MM.1S (cell line): Measurements from ENCODE around the gene ORC4.

Experiments used
- DNase-seq: peaks from one replicate; pipeline ENCODE4 v3.0.0-alpha.2; 2015
- H2AFZ ChIP-seq: fragments of 300-600 bp; sonication (generic); 2 replicates; pipeline ENCODE4 v1.6.0; 2016; ENCODE audit warnings: antibody characterized with exemption, low read length
- H3F3A ChIP-seq: fragments of 300-600 bp; sonication (generic); 2 replicates; pipeline ENCODE4 v1.6.1; 2016; ENCODE audit warnings: mild to moderate bottlenecking, antibody characterized with exemption, low read length, moderate library complexity, mixed read lengths; ENCODE audit not compliant: insufficient read depth
- H3K27ac ChIP-seq: fragments of 300-600 bp; sonication (generic); 2 replicates; pipeline ENCODE4 v1.5.1; 2016; ENCODE audit warnings: mild to moderate bottlenecking, low read length
- H3K27me3 ChIP-seq: fragments of 300-600 bp; sonication (generic); replicated peaks from 2 replicates; pipeline ENCODE4 v1.6.0; 2016; ENCODE audit warnings: low read length; ENCODE audit not compliant: insufficient read depth
- H3K36me3 ChIP-seq: fragments of 300-600 bp; sonication (generic); replicated peaks from 2 replicates; pipeline ENCODE4 v1.6.1; 2016; ENCODE audit warnings: mild to moderate bottlenecking, low read length, mixed read lengths; ENCODE audit not compliant: insufficient read depth
- H3K4me1 ChIP-seq: fragments of 300-600 bp; sonication (generic); 2 replicates; pipeline ENCODE4 v1.6.1; 2016; ENCODE audit warnings: low read length, mixed read lengths
- H3K4me2 ChIP-seq: fragments of 300-600 bp; sonication (generic); 2 replicates; pipeline ENCODE4 v1.6.0; 2016; ENCODE audit warnings: low read depth, low read length
- H3K4me3 ChIP-seq: fragments of 300-600 bp; sonication (generic); 2 replicates; pipeline ENCODE4 v1.5.1; 2016; ENCODE audit warnings: low read length, mixed read lengths
- H3K79me2 ChIP-seq: fragments of 300-600 bp; sonication (generic); 2 replicates; pipeline ENCODE4 v1.6.1; 2016; ENCODE audit warnings: mixed run types, low read length, mixed read lengths
- H3K9ac ChIP-seq: fragments of 300-600 bp; sonication (generic); 2 replicates; pipeline ENCODE4 v1.6.1; 2016; ENCODE audit warnings: low read length, mixed read lengths
- H3K9me2 ChIP-seq: fragments of 300-600 bp; sonication (generic); replicated peaks from 2 replicates; pipeline ENCODE4 v1.6.1; 2016; ENCODE audit warnings: mild to moderate bottlenecking, low read length, mixed read lengths; ENCODE audit not compliant: insufficient read depth
- H3K9me3 ChIP-seq: fragments of 300-600 bp; sonication (generic); replicated peaks from 2 replicates; pipeline ENCODE4 v1.6.1; 2016; ENCODE audit warnings: mild to moderate bottlenecking, low read length, mixed read lengths; ENCODE audit not compliant: insufficient read depth
- H4K20me1 ChIP-seq: fragments of 300-600 bp; sonication (generic); 2 replicates; pipeline ENCODE4 v1.6.1; 2016; ENCODE audit warnings: mild to moderate bottlenecking, low read length, moderate library complexity, mixed read lengths; ENCODE audit not compliant: insufficient read depth
- CTCF ChIP-seq: fragments of 300-600 bp; sonication (generic); IDR thresholded peaks from 2 replicates; pipeline ENCODE4 v1.5.1; 2016; ENCODE audit warnings: antibody characterized with exemption, low read length, mixed read lengths
- EZH2 ChIP-seq: fragments of 300-600 bp; sonication (generic); optimal IDR thresholded peaks from 2 replicates; pipeline ENCODE3; 2017; ENCODE audit warnings: low read depth, mild to moderate bottlenecking, antibody characterized with exemption, low read length, mixed read lengths
- EZH2phosphoT487 ChIP-seq: fragments of 300-600 bp; sonication (generic); IDR thresholded peaks from 2 replicates; pipeline ENCODE4 v1.6.1; 2018; ENCODE audit warnings: antibody characterized with exemption, low read length

The ORC4 gene

GRCh38 chr2:147989102-147989501 lies 31.4 kb downstream of the ORC4 start:
- TF ChIP-seq CTCF, result no peak
- no peak for TF ChIP-seq EZH2
- TF ChIP-seq EZH2phosphoT487, result no peak
- no peak for DNase-seq
- Histone ChIP-seq H3K4me3 (no peak overlapping the region), H3K27ac (no peak overlapping the region), H3K4me2 (no peak overlapping the region), H3K9ac (no peak overlapping the region), H3K27me3 (no peaks in the 10 kb centered on the region), H2AFZ (no peak overlapping the region), H4K20me1 (no peaks in the 10 kb centered on the region; the same call in 1 of the 2 replicates), H3K9me3 (no peaks in the 10 kb centered on the region), H3F3A (no peaks in the 10 kb centered on the region), H3K79me2 (peaks cover 51% of the 10 kb centered on the region), H3K36me3 (no peaks in the 10 kb centered on the region), H3K4me1 (peaks cover 11% of the 10 kb centered on the region), H3K9me2 (no peaks in the 10 kb centered on the region)

- Histone ChIP-seq H3K27me3 (no peaks in the 10 kb centered on the region), H3K9me2 (no peaks in the 10 kb centered on the region), H3K4me2 (no peak overlapping the region), H3K27ac (no peak overlapping the region), H3F3A (no peaks in the 10 kb centered on the region), H3K9me3 (no peaks in the 10 kb centered on the region), H3K36me3 (no peaks in the 10 kb centered on the region), H3K4me3 (no peak overlapping the region), H3K4me1 (no peaks in the 10 kb centered on the region), H2AFZ (no peak overlapping the region), H3K79me2 (peaks cover 45% of the 10 kb centered on the region), H3K9ac (no peak overlapping the region), H4K20me1 (no peaks in the 10 kb centered on the region)
- no peak for TF ChIP-seq EZH2phosphoT487
- no peak for TF ChIP-seq EZH2
- TF ChIP-seq CTCF, result no peak
- DNase-seq, result no peak
Measured at GRCh38 chr2:147980940-147981528, 39.5 kb downstream of the ORC4 start.

- Histone ChIP-seq H3F3A (no peaks in the 10 kb centered on the region), H3K9me3 (no peaks in the 10 kb centered on the region), H4K20me1 (no peaks in the 10 kb centered on the region), H3K4me1 (no peaks in the 10 kb centered on the region), H2AFZ (no peak overlapping the region), H3K27ac (no peak overlapping the region), H3K9ac (no peak overlapping the region), H3K79me2 (peaks cover 19% of the 10 kb centered on the region; the same call in 1 of the 2 replicates), H3K4me3 (no peak overlapping the region), H3K27me3 (no peaks in the 10 kb centered on the region), H3K36me3 (no peaks in the 10 kb centered on the region), H3K9me2 (no peaks in the 10 kb centered on the region), H3K4me2 (no peak overlapping the region)
- TF ChIP-seq EZH2phosphoT487 (no peak), EZH2 (no peak), CTCF (no peak)
- no peak for DNase-seq
Measured at GRCh38 chr2:147977679-147978078, 42.9 kb downstream of the ORC4 start.
